Measurements from ENCODE around the gene CACNB4. TPM values are rescaled to one million over a fixed set of nuclear protein-coding genes. Genes with fewer than 3 reads are reported as not detected.

CACNB4 gene
- total and polyA plus RNA-seq, 10 of the 15 experiments (the other 5 are each of a cell fraction or from before 2014, with no cell fraction given) = 2.0 to 21.6 (median 9.3) TPM

DNA sequence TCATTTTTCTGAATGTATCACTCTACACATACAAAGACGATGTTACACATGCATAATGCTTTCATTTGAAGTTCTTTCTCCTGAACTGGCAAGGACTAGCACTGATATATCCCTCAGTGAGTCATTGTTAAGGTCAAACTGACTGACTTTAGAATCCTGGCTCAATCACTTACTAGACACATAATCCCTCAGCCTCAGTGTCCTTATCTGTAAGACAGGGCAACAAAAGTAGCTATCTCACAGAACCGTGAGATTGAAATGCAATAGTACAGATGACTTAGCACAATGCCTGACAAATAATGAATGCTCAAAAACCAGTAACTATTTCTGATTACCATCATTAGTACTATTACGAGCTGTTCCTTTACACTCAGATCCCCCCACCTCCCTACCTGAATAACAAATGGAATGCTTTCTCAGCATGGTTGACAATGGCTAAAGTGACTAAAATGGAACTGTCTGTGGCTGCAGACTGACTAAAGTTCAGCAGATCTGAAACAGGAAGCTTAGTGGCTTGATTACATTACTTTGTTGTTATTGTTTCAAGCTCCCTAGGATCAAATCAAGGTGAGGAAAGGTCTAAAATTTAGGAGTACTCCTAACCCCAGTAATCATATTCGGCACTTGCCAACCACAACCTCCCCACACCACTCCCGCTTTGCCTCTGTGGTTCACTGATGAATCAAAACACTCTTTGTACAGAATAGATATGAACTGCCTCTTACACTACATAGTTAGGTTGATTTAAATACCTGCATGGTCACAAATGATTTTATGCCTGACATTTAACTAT, 35.8 kb upstream of the CACNB4 start (continued):
- TF ChIP-seq, protein P1, sequence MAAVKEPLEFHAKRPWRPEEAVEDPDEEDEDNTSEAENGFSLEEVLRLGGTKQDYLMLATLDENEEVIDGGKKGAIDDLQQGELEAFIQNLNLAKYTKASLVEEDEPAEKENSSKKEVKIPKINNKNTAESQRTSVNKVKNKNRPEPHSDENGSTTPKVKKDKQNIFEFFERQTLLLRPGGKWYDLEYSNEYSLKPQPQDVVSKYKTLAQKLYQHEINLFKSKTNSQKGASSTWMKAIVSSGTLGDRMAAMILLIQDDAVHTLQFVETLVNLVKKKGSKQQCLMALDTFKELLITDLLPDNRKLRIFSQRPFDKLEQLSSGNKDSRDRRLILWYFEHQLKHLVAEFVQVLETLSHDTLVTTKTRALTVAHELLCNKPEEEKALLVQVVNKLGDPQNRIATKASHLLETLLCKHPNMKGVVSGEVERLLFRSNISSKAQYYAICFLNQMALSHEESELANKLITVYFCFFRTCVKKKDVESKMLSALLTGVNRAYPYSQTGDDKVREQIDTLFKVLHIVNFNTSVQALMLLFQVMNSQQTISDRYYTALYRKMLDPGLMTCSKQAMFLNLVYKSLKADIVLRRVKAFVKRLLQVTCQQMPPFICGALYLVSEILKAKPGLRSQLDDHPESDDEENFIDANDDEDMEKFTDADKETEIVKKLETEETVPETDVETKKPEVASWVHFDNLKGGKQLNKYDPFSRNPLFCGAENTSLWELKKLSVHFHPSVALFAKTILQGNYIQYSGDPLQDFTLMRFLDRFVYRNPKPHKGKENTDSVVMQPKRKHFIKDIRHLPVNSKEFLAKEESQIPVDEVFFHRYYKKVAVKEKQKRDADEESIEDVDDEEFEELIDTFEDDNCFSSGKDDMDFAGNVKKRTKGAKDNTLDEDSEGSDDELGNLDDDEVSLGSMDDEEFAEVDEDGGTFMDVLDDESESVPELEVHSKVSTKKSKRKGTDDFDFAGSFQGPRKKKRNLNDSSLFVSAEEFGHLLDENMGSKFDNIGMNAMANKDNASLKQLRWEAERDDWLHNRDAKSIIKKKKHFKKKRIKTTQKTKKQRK (IDR thresholded peaks at IDR 0.05; ENCODE audit: low read depth, low read length) = no peak
- TF ChIP-seq JUNB (IDR thresholded peaks at IDR 0.05) (0 out of 2 replicates have a peak, but pooled peaks have one; percentile 12), STAT3 (IDR thresholded peaks at IDR 0.05; ENCODE audit: low read depth, low read length) (no peak), ZNF622 (IDR thresholded peaks at IDR 0.05) (no peak), LARP7 (IDR thresholded peaks at IDR 0.05) (no peak), BHLHE40 (IDR thresholded peaks at IDR 0.05; ENCODE audit: borderline replicate concordance in 1 of 2, low read depth in 2 of 2, low read length in 1 of 2) (no peak; a peak in 1 of 4 replicates), RCOR1 (conservative IDR thresholded peaks at IDR 0.05; ENCODE audit: low read depth, low read length) (no peak), RELA (IDR thresholded peaks at IDR 0.05; ENCODE audit: borderline replicate concordance, partially characterized antibody) (no peak), ATF7 (IDR thresholded peaks at IDR 0.05; ENCODE audit: low read depth) (0 out of 2 replicates have a peak, but pooled peaks have one; percentile 18), POLR2AphosphoS2 (IDR thresholded peaks at IDR 0.05; ENCODE audit: low read depth, low read length) (no peak), RB1 (IDR thresholded peaks at IDR 0.05; ENCODE audit: borderline replicate concordance) (no peak), BMI1 (IDR thresholded peaks at IDR 0.05; ENCODE audit: borderline replicate concordance) (no peak), SIN3A (IDR thresholded peaks at IDR 0.05; ENCODE audit: low read depth, low read length) (no peak), SIX5 (IDR thresholded peaks at IDR 0.05; ENCODE audit: low read depth, low read length, severe bottlenecking) (no peak)
- TF ChIP-seq, protein P2, sequence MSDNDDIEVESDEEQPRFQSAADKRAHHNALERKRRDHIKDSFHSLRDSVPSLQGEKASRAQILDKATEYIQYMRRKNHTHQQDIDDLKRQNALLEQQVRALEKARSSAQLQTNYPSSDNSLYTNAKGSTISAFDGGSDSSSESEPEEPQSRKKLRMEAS (IDR thresholded peaks at IDR 0.05; ENCODE audit: low read depth, low read length) = no peak
- TF ChIP-seq, protein P3, sequence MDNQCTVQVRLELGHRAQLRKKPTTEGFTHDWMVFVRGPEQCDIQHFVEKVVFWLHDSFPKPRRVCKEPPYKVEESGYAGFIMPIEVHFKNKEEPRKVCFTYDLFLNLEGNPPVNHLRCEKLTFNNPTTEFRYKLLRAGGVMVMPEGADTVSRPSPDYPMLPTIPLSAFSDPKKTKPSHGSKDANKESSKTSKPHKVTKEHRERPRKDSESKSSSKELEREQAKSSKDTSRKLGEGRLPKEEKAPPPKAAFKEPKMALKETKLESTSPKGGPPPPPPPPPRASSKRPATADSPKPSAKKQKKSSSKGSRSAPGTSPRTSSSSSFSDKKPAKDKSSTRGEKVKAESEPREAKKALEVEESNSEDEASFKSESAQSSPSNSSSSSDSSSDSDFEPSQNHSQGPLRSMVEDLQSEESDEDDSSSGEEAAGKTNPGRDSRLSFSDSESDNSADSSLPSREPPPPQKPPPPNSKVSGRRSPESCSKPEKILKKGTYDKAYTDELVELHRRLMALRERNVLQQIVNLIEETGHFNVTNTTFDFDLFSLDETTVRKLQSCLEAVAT (IDR thresholded peaks at IDR 0.05) = no peak
- TF ChIP-seq, protein P4, sequence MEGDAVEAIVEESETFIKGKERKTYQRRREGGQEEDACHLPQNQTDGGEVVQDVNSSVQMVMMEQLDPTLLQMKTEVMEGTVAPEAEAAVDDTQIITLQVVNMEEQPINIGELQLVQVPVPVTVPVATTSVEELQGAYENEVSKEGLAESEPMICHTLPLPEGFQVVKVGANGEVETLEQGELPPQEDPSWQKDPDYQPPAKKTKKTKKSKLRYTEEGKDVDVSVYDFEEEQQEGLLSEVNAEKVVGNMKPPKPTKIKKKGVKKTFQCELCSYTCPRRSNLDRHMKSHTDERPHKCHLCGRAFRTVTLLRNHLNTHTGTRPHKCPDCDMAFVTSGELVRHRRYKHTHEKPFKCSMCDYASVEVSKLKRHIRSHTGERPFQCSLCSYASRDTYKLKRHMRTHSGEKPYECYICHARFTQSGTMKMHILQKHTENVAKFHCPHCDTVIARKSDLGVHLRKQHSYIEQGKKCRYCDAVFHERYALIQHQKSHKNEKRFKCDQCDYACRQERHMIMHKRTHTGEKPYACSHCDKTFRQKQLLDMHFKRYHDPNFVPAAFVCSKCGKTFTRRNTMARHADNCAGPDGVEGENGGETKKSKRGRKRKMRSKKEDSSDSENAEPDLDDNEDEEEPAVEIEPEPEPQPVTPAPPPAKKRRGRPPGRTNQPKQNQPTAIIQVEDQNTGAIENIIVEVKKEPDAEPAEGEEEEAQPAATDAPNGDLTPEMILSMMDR (IDR thresholded peaks at IDR 0.05 in 2 of 3, conservative IDR thresholded peaks at IDR 0.05 in 1 of 3; ENCODE audit: control insufficient read depth in 2 of 3, extremely low read depth in 1 of 3, insufficient read depth in 1 of 3, low read depth in 3 of 3, low read length in 3 of 3) = no peak
- TF ChIP-seq, protein P5, sequence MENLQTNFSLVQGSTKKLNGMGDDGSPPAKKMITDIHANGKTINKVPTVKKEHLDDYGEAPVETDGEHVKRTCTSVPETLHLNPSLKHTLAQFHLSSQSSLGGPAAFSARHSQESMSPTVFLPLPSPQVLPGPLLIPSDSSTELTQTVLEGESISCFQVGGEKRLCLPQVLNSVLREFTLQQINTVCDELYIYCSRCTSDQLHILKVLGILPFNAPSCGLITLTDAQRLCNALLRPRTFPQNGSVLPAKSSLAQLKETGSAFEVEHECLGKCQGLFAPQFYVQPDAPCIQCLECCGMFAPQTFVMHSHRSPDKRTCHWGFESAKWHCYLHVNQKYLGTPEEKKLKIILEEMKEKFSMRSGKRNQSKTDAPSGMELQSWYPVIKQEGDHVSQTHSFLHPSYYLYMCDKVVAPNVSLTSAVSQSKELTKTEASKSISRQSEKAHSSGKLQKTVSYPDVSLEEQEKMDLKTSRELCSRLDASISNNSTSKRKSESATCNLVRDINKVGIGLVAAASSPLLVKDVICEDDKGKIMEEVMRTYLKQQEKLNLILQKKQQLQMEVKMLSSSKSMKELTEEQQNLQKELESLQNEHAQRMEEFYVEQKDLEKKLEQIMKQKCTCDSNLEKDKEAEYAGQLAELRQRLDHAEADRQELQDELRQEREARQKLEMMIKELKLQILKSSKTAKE (IDR thresholded peaks at IDR 0.05; ENCODE audit: low read depth, poor library complexity, severe bottlenecking) = no peak
